NCI-H146 (cell line): ENCODE results near the gene FAM20A.

Experiments used
- DNase-seq: peaks from one replicate; lab custom pipeline; 2025; lab: John Stamatoyannopoulos, UW

The FAM20A gene

GRCh38 chr17:68491381-68492231 lies 109.6 kb downstream of the FAM20A start:
- no peak for DNase-seq

GRCh38 chr17:68489919-68490318 lies 111.2 kb downstream of the FAM20A start:
- DNase-seq, result no peak
